Mesenchymal stem cell (in vitro differentiated cells and primary cell): ENCODE data around the gene ZNF106.

ENCODE experiments used
- DNase-seq: peaks from one replicate; pipeline ENCODE4 v3.0.0-alpha.2; 2013
- H2AFZ ChIP-seq: one replicate; pipeline ENCODE4 v1.6.1; 2013; ENCODE audit warnings: low read depth, mild to moderate bottlenecking, control low read depth, inconsistent platforms, low read length, moderate library complexity
- H2AK5ac ChIP-seq: 2 replicates; pipeline ENCODE4 v1.6.1; 2013; ENCODE audit warnings: low read length, moderate library complexity, mild to moderate bottlenecking, inconsistent platforms; ENCODE audit not compliant: severe bottlenecking
- H2BK120ac ChIP-seq: one replicate; pipeline ENCODE4 v1.6.1; 2013; ENCODE audit warnings: low read depth, mild to moderate bottlenecking, inconsistent platforms, low read length, moderate library complexity
- H2BK12ac ChIP-seq, 2 experiments: one replicate each; pipeline ENCODE4 v1.6.1; 2013; ENCODE audit warnings: inconsistent platforms in 2 of 2, low read length in 2 of 2, mild to moderate bottlenecking in 2 of 2, moderate library complexity in 2 of 2, control low read depth in 1 of 2
- H2BK15ac ChIP-seq: one replicate; pipeline ENCODE4 v1.6.1; 2013; ENCODE audit warnings: mild to moderate bottlenecking, low read depth, inconsistent platforms; ENCODE audit not compliant: poor library complexity, severe bottlenecking
- H2BK5ac ChIP-seq: 2 replicates; pipeline ENCODE4 v1.6.1; 2013; ENCODE audit warnings: low read depth, mild to moderate bottlenecking, low read length, control low read depth, inconsistent platforms; ENCODE audit not compliant: poor library complexity, severe bottlenecking
- H3K14ac ChIP-seq, 2 experiments: one replicate each; pipeline ENCODE4 v1.6.1; 2013; ENCODE audit warnings: inconsistent platforms in 2 of 2, low read length in 2 of 2, control low read depth in 1 of 2, mild to moderate bottlenecking in 1 of 2, moderate library complexity in 1 of 2
- H3K18ac ChIP-seq, 2 experiments: one replicate each; pipeline ENCODE4 v1.6.1; 2013; ENCODE audit warnings: inconsistent platforms in 2 of 2, low read length in 2 of 2, control low read depth in 1 of 2, low read depth in 1 of 2, mild to moderate bottlenecking in 1 of 2
- H3K23ac ChIP-seq, 2 experiments: one replicate each; pipeline ENCODE4 v1.6.1; 2013; ENCODE audit warnings: inconsistent platforms in 2 of 2, low read length in 2 of 2, mild to moderate bottlenecking in 2 of 2, moderate library complexity in 2 of 2, control low read depth in 1 of 2
- H3K27ac ChIP-seq: 2 replicates; pipeline ENCODE4 v1.5.1; 2013; ENCODE audit warnings: mild to moderate bottlenecking, moderate library complexity, low read length, control low read depth, inconsistent platforms; ENCODE audit not compliant: poor library complexity, severe bottlenecking
- H3K27me3 ChIP-seq, 2 experiments: 2 replicates each; pipeline versions ENCODE4 v1.6.1 to v1.7.0; 2013; ENCODE audit warnings: low read length in 2 of 2, mild to moderate bottlenecking in 2 of 2, moderate library complexity in 2 of 2, control low read depth in 1 of 2, inconsistent platforms in 1 of 2; ENCODE audit not compliant: control insufficient read depth in 1 of 2, insufficient read depth in 1 of 2
- H3K36me3 ChIP-seq, 2 experiments: 2 replicates each; pipeline versions ENCODE4 v1.6.1 to v1.7.0; 2013; ENCODE audit warnings: low read length in 2 of 2, control low read depth in 1 of 2, inconsistent platforms in 1 of 2, low read depth in 1 of 2, mild to moderate bottlenecking in 1 of 2; ENCODE audit not compliant: insufficient read depth in 2 of 2, control insufficient read depth in 1 of 2
- H3K4ac ChIP-seq, 2 experiments: one replicate each; pipeline ENCODE4 v1.6.1; 2013; ENCODE audit warnings: inconsistent platforms in 2 of 2, low read length in 2 of 2, mild to moderate bottlenecking in 2 of 2, moderate library complexity in 2 of 2, control low read depth in 1 of 2, low read depth in 1 of 2
- H3K4me1 ChIP-seq: 2 replicates; pipeline ENCODE4 v1.6.1; 2013; ENCODE audit warnings: low read depth, low read length, control low read depth; ENCODE audit not compliant: control insufficient read depth, insufficient read depth
- H3K4me2 ChIP-seq: 2 replicates; pipeline ENCODE4 v1.6.1; 2013; ENCODE audit warnings: low read length, mild to moderate bottlenecking, inconsistent platforms; ENCODE audit not compliant: poor library complexity, severe bottlenecking
- H3K4me3 ChIP-seq, 2 experiments: 2 replicates each; pipeline versions ENCODE4 v1.5.1 to v1.7.0; 2013; ENCODE audit warnings: low read length in 2 of 2, mild to moderate bottlenecking in 2 of 2, control low read depth in 1 of 2, low read depth in 1 of 2; ENCODE audit not compliant: insufficient read depth in 1 of 2
- H3K79me1 ChIP-seq: replicated peaks from 2 replicates; pipeline ENCODE4 v1.6.1; 2013; ENCODE audit warnings: mild to moderate bottlenecking, control low read depth, low read length, inconsistent platforms; ENCODE audit not compliant: poor library complexity, severe bottlenecking
- H3K9ac ChIP-seq: 2 replicates; pipeline ENCODE4 v1.7.0; 2013; ENCODE audit warnings: mild to moderate bottlenecking, low read length, moderate library complexity
- H3K9me3 ChIP-seq: 2 replicates; pipeline ENCODE4 v1.7.0; 2013; ENCODE audit warnings: mild to moderate bottlenecking, low read length; ENCODE audit not compliant: control insufficient read depth
- H4K8ac ChIP-seq: one replicate; pipeline ENCODE4 v1.6.1; 2013; ENCODE audit warnings: inconsistent platforms, mild to moderate bottlenecking, low read length, moderate library complexity
- H4K91ac ChIP-seq: one replicate; pipeline ENCODE4 v1.6.1; 2013; ENCODE audit warnings: mild to moderate bottlenecking, low read length, inconsistent platforms
- whole genome bisulfite sequencing: methylation state at CpG from one replicate; pipeline ENCODE4 v1.1.7; 2013; ENCODE audit warnings: mixed read lengths; 5-methylcytosine and 5-hydroxymethylcytosine counted together

Gene ZNF106

GRCh38 chr15:42385206-42385979 is 105.5 kb downstream of the ZNF106 start:
- Histone ChIP-seq H3K4me3 (no peak overlapping the region), H3K4ac (peak overlapping the region; percentile 29 to 81), H2BK5ac (no peak overlapping the region), H3K18ac (peak overlapping the region; percentile 75 to 90), H3K23ac (no peak overlapping the region), H3K9me3 (no peaks in the 10 kb centered on the region), H3K4me2 (no peak overlapping the region), H2BK120ac (no peak overlapping the region), H3K14ac (no peak overlapping the region), H3K9ac (no peak overlapping the region), H4K91ac (no peak overlapping the region), H2AFZ (peak overlapping the region; percentile 49), H3K4me1 (no peaks in the 10 kb centered on the region), H4K8ac (peak overlapping the region; percentile 93), H2AK5ac (no peak overlapping the region), H2BK15ac (no peak overlapping the region), H2BK12ac (peak overlapping the region; percentile 44 to 84), H3K27ac (no peak overlapping the region), H3K27me3 (peaks cover 0 to 3% of the 10 kb centered on the region in 2 experiments), H3K79me1 (no peaks in the 10 kb centered on the region), H3K36me3 (peaks cover 0 to 29% of the 10 kb centered on the region in 2 experiments)
- 32% methylated on average over 5 of the region's 5 CpGs for WGBS
- DNase-seq: peak; percentile 58

GRCh38 chr15:42384597-42384996 is 106.3 kb downstream of the ZNF106 start:
- 41% methylated on average over 4 of the region's 4 CpGs for WGBS
- Histone ChIP-seq H3K27me3 (no peaks in the 10 kb centered on the region), H3K14ac (no peak overlapping the region)

GRCh38 chr15:42378011-42378410 is 112.9 kb downstream of the ZNF106 start:
- DNase-seq: no peak
- no peak overlapping the region for H2AK5ac ChIP-seq

More at GRCh38 chr15:42384597-42384996, 106.3 kb downstream of the ZNF106 start:
- H4K91ac ChIP-seq: no peak overlapping the region
- no peak overlapping the region for H3K9ac ChIP-seq
- H3K9me3 ChIP-seq: no peaks in the 10 kb centered on the region
- H2BK12ac ChIP-seq: no peak overlapping the region
- no peaks in the 10 kb centered on the region for H3K4me1 ChIP-seq
- no peak overlapping the region for H3K18ac ChIP-seq
- no peak overlapping the region for H3K27ac ChIP-seq
- peak overlapping the region in 1 of 2 experiments; percentile 63 for H3K4ac ChIP-seq
- H2AK5ac ChIP-seq: no peak overlapping the region
- no peak overlapping the region for H3K4me3 ChIP-seq
- H3K36me3 ChIP-seq: peaks cover 0 to 29% of the 10 kb centered on the region in 2 experiments
- no peak overlapping the region for H2BK5ac ChIP-seq
- peak overlapping the region in 1 of 2 experiments; percentile 9 for H3K23ac ChIP-seq
- no peak overlapping the region for H2AFZ ChIP-seq
- no peak overlapping the region for H4K8ac ChIP-seq
- no peak overlapping the region for H3K4me2 ChIP-seq
- no peak overlapping the region for H2BK120ac ChIP-seq
- H3K79me1 ChIP-seq: no peaks in the 10 kb centered on the region
- no peak for DNase-seq
- H2BK15ac ChIP-seq: no peak overlapping the region

GRCh38 chr15:42375941-42376340 is 115.0 kb downstream of the ZNF106 start:
- Histone ChIP-seq H3K79me1 (no peaks in the 10 kb centered on the region), H2AFZ (no peak overlapping the region)
- DNase-seq: no peak

More at GRCh38 chr15:42378011-42378410, 112.9 kb downstream of the ZNF106 start:
- Histone ChIP-seq H3K27me3 (no peaks in the 10 kb centered on the region), H4K91ac (no peak overlapping the region), H2BK12ac (no peak overlapping the region), H2BK15ac (no peak overlapping the region), H3K9me3 (no peaks in the 10 kb centered on the region), H3K4me2 (no peak overlapping the region), H2BK5ac (no peak overlapping the region), H2AFZ (no peak overlapping the region), H3K9ac (no peak overlapping the region), H3K79me1 (no peaks in the 10 kb centered on the region), H3K23ac (no peak overlapping the region), H2BK120ac (no peak overlapping the region), H3K4ac (no peak overlapping the region), H4K8ac (no peak overlapping the region), H3K36me3 (no peaks in the 10 kb centered on the region), H3K4me3 (no peak overlapping the region), H3K4me1 (no peaks in the 10 kb centered on the region), H3K18ac (no peak overlapping the region), H3K14ac (no peak overlapping the region), H3K27ac (no peak overlapping the region)
- WGBS: 91% methylated on average over 8 of the region's 8 CpGs

More at GRCh38 chr15:42375941-42376340, 115.0 kb downstream of the ZNF106 start:
- no peaks in the 10 kb centered on the region for H3K36me3 ChIP-seq
- H3K27me3 ChIP-seq: no peaks in the 10 kb centered on the region
- H3K18ac ChIP-seq: no peak overlapping the region
- H2AK5ac ChIP-seq: no peak overlapping the region
- no peak overlapping the region for H3K9ac ChIP-seq
- H3K4me1 ChIP-seq: no peaks in the 10 kb centered on the region
- H3K4me3 ChIP-seq: no peak overlapping the region
- no peak overlapping the region for H2BK15ac ChIP-seq
- no peak overlapping the region for H3K23ac ChIP-seq
- no peak overlapping the region for H4K8ac ChIP-seq
- no peak overlapping the region for H2BK120ac ChIP-seq
- H3K4ac ChIP-seq: no peak overlapping the region
- no peak overlapping the region for H3K14ac ChIP-seq
- H3K27ac ChIP-seq: no peak overlapping the region
- no peak overlapping the region for H3K4me2 ChIP-seq
- no peaks in the 10 kb centered on the region for H3K9me3 ChIP-seq
- H2BK12ac ChIP-seq: no peak overlapping the region
- H4K91ac ChIP-seq: no peak overlapping the region
- no peak overlapping the region for H2BK5ac ChIP-seq
- 69% methylated on average over 2 of the region's 4 CpGs for WGBS
